GM15510 (cell line): ENCODE results near the gene ANKS3.

Experiments
- POLR2A ChIP-seq: IDR thresholded peaks from 3 replicates; pipeline ENCODE4 v1.6.1; 2011; ENCODE audit warnings: borderline replicate concordance; ENCODE audit not compliant: insufficient read length; ENCODE audit errors: extremely low read depth

Gene ANKS3

DNA sequence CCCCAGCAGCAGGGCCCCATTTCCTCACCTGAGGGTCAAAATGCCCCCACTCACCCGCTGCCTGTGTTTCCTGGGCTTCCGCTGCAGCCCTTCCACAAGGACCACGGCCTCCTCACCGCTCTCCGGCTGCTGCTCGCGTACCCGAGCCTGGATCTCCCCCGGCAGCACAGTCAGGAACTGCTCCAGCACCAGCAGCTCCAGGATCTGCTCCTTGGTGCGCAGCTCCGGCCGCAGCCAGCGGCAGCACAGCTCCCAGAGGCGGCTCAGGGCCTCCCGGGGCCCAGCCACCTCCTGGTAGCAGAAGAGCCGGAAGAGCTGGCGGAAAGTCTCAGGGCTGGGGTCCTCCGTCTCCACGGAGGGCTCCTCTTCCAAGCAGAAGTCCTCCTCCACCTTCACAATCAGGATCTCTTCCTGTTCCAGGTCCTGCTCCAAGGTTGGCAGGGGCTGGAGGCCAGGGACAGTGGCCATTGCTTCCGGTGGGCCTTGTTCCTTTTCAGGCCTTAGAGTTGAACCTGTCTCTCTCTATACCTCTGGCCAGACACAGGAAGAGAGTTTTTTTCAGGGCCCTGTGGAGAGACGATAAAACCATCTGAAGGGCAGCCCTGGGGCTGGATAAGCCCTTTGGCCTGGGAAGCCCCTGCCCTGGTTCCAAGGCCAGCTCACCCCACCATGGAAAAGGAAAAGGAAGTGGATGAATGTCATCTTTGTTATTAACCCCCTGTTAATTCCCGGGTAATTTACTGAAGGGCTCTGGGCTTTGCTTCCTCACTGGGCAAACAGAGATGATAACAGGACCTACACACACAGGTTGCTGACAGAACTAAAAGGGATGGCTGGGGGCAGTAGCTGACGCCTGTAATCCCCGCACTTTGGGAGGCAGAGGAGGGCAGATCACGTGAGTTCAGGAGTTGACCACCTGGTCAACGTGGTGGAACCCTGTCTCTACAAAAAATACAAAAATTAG is 31.7 kb upstream of the ANKS3 start:
- no peak for TF ChIP-seq POLR2A

DNA sequence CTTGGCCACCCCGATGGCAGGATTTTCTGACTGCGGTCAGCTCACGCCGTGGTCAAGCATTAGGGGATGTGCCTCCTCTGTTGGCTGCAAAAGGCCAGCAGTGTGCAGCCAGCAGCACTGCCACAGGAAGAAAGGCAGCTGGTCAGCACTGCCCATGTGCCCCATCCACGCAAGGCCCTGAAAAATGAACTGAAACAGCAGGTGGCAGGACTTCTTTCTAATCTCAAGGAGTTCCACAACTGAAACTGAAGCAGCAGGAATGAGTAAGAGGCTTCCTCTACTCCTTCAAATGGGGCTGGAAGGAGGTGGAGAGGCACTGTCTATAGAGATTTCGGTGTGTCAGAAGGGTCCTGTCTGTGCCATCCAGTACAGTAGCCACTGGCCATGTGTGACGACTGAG is 29.7 kb upstream of the ANKS3 start:
- no peak for TF ChIP-seq POLR2A

DNA sequence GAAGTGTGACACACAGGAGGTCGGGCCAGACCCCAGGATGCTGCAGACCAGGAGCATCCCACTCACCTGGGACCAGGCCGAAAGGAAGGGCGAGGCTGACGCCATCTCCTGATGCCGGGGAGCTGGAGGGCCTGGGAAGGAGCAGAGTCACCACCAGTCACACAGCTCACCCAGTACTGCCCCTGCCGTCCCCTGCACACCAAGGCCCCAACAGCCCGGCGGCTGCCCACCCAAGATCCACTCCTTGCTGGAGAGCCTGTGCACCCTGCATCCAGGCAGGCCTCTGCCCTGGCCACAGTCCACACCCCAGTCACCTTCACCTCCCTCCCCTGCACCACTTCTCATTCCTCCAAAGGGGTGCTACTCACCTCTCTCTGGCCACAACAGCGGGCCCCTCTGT is 28.1 kb upstream of the ANKS3 start:
- TF ChIP-seq POLR2A, result no peak

DNA sequence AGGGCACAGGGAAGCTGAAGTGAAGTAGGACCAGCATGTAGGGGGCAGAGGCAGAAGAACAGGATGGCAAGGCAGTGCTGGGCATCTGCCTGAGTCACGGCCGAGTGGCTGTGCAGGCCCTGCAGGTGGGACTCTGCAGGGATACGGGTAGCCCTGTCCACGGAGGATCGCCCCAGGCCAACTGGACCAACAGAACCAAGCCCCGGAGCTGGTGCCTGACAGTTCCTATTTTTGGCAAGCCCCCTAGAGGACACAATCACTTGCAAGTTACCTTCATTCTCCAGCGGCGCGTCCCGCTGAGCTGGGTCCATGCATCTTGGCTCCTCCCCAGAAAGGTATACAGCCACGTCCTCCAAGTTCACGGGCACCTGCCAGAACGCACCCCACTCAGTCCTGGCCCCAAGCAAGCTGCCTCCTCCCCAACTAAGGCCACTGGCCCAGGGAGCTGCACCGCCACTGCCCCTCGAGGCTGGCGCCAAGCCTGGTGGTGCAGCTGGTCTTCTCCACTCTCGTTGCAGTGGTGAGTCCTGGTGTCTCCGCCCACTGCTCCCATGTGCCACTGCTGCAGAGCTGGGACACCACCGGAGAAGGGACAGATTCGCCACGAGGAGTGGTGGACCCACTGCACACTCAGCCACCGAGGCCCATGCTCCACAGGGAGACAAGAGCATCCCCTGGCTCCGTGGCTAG is 26.3 kb upstream of the ANKS3 start:
- no peak for TF ChIP-seq POLR2A

DNA sequence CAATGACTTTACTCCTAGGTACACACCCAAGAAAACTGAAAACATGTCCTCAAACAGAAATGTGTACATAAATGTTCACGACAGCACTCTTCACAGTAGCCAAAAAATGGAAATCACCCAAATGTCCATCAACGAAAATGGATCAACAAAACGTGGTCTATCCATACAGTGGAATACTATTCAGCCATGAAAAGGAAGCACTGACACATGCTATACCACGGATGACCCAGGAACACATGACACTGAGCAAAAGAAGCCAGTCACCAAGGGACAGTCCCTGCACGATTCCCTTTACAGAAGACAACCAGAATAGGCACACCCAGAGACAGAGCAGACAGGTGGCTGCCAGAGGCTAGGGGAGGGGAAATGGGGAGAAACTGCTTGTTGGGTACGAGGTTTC is 21.6 kb upstream of the ANKS3 start:
- no peak for TF ChIP-seq POLR2A

DNA sequence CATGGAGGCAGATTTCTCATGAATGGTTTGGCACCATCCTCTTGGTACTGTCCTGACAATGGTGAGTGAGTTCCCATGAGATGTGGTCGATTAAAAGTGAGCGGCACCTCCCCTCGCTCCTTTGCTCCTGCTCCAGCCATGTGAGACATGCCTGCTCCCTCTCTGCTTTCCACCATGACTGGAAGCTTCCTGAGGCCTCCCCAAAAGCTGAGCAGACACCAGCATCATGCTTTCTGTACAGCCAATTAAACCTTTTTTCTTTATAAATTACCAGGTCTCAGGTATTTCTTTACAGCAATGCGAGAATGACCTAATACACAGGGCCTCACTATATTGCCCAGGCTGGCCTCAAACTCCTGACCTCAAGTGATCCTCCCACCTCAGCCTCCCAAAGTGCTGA is 20.8 kb upstream of the ANKS3 start:
- no peak for TF ChIP-seq POLR2A

DNA sequence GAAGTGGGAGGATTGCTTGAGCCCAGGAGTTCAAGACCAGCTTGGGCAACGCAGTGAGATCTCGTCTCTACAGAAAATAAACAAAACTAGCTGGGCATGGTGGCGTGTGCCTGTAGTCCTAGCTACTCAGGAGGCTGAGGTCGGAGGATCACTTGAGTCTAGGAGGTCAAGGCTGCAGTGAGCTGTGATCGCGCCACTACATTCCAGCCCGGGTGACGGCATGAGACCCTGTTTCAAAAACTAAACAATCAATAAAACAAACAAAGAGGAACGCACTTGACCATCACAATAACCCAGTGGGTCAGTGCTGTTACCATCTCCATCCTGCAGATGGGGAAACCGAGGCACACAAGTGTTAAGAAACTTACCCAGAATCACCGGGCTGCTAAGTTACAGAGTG is 19.2 kb upstream of the ANKS3 start:
- no peak for TF ChIP-seq POLR2A

DNA sequence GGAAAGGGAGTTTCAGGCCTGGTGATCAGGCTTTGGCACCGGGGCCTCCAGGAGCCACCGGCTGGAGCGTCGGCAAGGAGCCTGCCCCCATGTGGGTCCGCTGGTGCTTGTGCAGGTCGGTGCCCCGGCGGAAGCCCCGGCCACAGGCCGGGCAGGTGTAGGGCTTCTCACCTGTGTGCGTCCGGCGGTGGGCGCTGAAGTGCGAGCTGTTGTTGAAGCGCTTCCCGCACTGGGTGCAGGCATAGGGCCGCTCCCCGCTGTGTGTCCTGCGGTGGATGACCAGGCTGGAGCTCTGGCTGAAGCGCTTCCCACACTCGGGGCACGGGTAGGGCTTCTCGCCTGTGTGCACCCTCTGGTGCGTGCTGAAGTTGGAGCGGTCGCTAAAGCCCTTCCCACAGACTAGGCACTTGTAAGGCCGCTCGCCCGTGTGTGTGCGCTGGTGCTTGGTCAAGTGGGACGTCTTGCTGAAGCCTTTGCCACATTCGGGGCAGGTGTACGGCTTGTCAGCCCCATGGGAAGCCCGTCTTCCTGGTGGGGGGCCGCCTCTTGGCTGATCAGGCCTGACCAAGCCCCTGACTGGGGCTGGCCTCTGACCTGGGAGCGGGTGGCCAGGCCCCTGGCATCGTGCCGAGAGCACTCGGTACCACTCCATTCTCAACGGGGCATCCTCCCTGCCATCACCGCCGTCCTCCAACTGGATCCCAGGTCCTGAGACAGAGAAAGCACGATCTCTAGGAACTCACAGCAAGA is 18.5 kb upstream of the ANKS3 start:
- no peak for TF ChIP-seq POLR2A

DNA sequence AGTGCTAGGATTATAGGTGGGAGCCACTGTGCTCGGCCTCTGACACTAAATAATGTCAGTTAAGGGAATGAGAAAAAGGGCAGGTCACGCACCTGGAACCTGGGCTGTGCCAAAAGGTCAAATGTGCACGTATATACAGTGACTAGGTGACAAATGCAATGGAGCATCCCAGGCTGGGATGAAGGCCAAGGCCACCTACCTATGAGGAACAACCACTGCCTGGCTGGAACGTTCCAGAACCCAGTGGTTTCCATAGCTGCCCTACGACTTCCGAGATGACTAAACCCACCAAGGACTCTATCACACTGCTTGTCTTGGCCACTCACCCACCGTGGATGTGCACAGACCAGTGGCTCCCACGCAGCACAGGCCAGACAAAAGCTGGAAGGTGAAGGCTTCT is 16.8 kb upstream of the ANKS3 start:
- TF ChIP-seq POLR2A, result no peak

DNA sequence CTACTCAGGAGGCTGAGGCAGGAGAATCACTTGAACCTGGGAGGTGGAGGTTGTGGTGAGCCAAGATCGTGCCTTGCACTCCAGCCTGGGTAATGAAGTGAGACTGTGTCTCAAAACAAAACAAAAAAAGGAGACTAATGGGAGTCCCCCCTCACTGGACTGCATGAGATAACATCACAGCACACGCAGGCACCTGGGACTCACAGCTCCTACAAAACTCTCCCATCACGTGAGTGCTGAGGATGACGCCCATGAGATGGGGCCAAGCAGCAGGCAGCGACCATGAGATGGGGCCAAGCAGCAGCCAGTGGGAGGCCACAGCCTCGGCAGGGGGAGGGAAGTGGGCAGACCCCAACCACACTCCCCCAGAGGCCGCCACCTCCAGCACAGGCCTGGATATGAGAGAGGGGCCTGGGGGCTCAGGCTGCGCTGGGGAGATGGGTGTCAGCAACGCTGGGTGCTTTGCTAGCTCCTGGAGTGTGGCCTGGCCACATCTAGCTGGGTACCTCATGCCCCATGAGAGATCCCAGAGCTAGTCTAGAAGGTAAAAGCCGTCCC is 15.7 kb upstream of the ANKS3 start:
- no peak for TF ChIP-seq POLR2A

DNA sequence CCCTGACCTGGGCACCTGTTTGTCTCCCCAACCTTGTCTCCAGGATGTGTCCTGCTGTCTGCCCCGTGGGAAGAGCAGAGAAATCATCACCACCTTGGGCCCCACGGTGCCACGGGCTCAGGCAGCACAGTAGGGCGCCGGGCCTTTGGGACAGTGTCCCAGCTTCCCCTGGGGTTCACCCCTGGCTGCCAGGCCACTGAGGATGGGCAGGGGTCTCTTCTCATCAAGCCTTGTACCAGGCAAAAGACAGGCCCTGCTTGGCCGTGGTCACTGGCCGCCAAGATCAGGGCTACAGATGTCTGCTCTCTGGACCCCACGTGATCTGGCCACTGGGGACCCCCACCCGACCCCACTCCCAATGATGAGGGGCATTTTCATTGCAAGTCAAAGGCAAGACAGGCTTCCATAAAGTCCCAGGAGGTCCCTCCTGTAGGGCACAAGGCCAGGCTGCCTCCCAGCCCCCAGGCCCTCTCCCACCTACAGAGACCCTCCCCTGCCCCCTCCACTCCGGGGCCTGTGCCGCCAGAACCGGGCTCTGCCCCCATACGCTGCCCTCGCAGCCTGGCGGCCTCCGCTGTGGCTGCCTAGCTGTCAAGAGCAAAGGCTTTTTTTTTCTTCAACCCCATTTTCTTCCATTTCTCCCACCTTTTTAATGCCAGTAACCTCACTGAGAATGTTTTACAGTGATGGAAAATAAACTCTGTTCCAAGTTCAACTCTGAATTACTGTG is 14.8 kb upstream of the ANKS3 start:
- TF ChIP-seq POLR2A, result no peak

DNA sequence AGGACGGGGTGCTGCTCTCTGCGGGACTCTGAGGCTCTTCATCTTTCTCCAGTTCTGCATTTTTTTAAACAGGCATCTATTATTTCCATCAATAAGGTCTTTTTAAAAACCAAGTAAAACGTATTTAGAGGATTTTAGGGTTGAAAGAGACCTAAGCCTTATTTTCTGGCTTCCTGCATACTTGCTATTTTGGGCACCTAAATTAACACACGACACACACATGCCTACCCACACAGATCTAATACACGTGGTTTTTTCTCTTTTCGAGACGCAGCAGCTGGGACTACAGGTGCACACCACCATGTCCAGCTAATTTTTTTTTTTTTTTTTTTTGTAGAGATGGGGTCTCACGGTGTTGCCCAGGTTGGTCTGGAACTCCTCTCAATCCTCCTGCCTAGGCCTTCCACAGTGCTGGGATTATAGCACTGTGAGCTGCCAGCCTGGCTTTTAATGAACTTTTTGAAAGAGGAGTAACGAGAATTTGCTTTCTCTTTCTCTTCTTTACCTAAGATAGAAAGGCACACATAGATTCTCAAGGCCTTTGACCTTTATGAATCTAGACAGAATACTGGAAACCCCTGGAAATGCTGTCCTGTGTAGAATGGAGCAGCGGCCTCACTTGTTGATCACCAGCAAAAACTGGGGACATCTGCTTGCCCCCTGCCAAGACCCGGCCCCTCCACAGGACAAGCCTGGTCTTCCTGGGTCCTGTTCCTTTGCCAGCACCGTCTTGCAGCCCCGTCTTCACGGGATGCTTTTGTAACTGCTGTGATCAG is 14.0 kb upstream of the ANKS3 start:
- TF ChIP-seq POLR2A, result no peak

DNA sequence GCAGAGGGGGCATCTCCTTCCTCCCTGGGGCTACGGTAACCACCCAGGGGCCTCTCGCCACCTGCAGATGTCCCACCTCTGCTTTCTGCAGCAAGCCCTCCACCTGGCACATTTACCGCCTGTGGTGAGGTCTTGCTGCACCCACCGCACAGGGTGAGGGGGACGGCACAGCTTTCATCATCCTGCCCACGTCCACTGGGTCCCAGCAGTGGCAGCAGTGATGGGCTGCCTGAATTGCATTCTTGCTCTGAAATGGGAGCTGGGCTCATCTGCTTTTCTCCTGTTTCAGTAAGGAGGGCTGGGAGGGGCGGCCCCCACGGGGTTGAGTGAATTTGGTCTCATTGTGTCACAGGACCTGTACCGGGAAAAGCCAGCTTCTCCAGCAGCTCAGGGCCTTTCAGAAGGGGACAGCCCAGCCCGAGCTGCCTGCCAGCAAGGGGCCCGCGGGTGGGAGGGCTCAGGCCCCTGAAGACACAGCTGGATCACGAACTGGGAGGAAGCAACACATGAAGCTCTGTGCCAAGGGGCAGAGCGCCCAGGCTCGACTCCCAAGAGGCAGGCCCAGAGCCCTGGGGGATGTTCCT is 13.0 kb upstream of the ANKS3 start:
- no peak for TF ChIP-seq POLR2A
